ENCODE data around the gene FNIP1.

DNA sequence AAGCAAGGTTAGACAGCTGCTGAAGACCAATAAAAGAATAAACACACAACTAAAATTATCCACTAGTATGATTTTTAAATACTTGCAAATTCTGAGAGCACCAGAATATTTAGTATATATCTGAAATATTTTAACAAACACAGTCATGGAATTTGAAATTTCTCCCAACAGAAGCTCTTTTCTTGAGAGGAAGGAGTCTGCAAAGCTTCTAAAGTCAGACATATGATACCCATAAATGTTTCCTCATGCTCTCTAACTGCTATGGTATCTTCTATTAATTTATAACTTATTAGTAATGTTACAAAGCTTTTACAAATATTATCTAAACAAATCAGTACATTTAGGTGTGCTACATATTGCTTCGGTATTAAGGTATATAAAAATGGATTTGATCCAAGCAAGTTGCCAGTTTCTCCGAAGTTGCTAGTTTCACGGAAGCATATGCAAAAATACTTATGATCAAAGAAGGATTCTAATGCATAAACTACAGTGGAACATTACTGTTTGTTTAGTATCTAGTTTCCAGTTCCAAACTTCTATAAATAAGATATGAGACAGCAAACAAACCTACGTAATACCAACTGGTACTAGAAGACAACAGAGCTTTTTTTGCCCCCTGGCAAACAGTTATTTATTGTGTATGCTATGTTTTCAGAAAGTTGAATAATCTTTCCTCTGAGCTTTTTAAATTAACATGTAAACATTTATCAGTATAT, 22.0 kb downstream of the FNIP1 start:
- TF ChIP-seq, protein P1, sequence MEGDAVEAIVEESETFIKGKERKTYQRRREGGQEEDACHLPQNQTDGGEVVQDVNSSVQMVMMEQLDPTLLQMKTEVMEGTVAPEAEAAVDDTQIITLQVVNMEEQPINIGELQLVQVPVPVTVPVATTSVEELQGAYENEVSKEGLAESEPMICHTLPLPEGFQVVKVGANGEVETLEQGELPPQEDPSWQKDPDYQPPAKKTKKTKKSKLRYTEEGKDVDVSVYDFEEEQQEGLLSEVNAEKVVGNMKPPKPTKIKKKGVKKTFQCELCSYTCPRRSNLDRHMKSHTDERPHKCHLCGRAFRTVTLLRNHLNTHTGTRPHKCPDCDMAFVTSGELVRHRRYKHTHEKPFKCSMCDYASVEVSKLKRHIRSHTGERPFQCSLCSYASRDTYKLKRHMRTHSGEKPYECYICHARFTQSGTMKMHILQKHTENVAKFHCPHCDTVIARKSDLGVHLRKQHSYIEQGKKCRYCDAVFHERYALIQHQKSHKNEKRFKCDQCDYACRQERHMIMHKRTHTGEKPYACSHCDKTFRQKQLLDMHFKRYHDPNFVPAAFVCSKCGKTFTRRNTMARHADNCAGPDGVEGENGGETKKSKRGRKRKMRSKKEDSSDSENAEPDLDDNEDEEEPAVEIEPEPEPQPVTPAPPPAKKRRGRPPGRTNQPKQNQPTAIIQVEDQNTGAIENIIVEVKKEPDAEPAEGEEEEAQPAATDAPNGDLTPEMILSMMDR (IDR thresholded peaks at IDR 0.05): no peak
- TF ChIP-seq, protein P2, sequence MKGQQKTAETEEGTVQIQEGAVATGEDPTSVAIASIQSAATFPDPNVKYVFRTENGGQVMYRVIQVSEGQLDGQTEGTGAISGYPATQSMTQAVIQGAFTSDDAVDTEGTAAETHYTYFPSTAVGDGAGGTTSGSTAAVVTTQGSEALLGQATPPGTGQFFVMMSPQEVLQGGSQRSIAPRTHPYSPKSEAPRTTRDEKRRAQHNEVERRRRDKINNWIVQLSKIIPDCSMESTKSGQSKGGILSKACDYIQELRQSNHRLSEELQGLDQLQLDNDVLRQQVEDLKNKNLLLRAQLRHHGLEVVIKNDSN (IDR thresholded peaks at IDR 0.05; ENCODE audit: borderline replicate concordance, low read depth): no peak
- no peak for TF ChIP-seq EP300 (IDR thresholded peaks at IDR 0.05; ENCODE audit: borderline replicate concordance in 1 of 2, low read depth in 1 of 2, low read length in 1 of 2)
- TF ChIP-seq POLR2AphosphoS5 (IDR thresholded peaks at IDR 0.05; ENCODE audit: low read depth, low read length): no peak
- TF ChIP-seq, protein P3, sequence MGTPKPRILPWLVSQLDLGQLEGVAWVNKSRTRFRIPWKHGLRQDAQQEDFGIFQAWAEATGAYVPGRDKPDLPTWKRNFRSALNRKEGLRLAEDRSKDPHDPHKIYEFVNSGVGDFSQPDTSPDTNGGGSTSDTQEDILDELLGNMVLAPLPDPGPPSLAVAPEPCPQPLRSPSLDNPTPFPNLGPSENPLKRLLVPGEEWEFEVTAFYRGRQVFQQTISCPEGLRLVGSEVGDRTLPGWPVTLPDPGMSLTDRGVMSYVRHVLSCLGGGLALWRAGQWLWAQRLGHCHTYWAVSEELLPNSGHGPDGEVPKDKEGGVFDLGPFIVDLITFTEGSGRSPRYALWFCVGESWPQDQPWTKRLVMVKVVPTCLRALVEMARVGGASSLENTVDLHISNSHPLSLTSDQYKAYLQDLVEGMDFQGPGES (IDR thresholded peaks at IDR 0.05; ENCODE audit: low read depth, low read length): no peak
- TF ChIP-seq MEF2A (IDR thresholded peaks at IDR 0.05; ENCODE audit: borderline replicate concordance, low read depth): no peak
- no peak for TF ChIP-seq SMC3 (IDR thresholded peaks at IDR 0.05; ENCODE audit: low read depth, low read length)
